K562 (cell line): ENCODE measurements around the gene S100P. TPM values are rescaled to one million over a fixed set of nuclear protein-coding genes. Genes with fewer than 3 reads are reported as not detected.

Source experiments
- CBFB ChIP-seq: sonication (generic); formaldehyde crosslinking; IDR thresholded peaks from 2 replicates; pipeline ENCODE4 v1.4.0; 2020; ENCODE audit warnings: mild to moderate bottlenecking, missing genetic modification reagents
- CBX2 ChIP-seq: fragments of 200-600 bp; sonication (generic); IDR thresholded peaks from one replicate; pipeline ENCODE4 v1.6.1; 2012; ENCODE audit warnings: mild to moderate bottlenecking, low read length, inconsistent platforms; ENCODE audit not compliant: insufficient read depth, poor library complexity, severe bottlenecking
- CHD4 ChIP-seq: fragments of 200-600 bp; sonication (generic); IDR thresholded peaks from 3 replicates; pipeline ENCODE4 v1.6.1; 2012; ENCODE audit warnings: low read depth, mild to moderate bottlenecking, mixed read lengths, low read length, inconsistent platforms; ENCODE audit not compliant: insufficient read depth, insufficient replicate concordance, poor library complexity, severe bottlenecking
- JUN ChIP-seq, 2 experiments: sonication (generic) in 1 of 2; formaldehyde crosslinking in 1 of 2; IDR thresholded peaks; 2 replicates each; pipeline versions ENCODE4 v1.6.1 to v1.8.0; 2012 to 2022; ENCODE audit warnings: borderline replicate concordance in 2 of 2, mild to moderate bottlenecking in 2 of 2, improper control_type of control experiment in 1 of 2, low read depth in 1 of 2, low read length in 1 of 2, missing genetic modification reagents in 1 of 2
- PCBP2 ChIP-seq: fragments of 200-400 bp; formaldehyde crosslinking; IDR thresholded peaks from 2 replicates; pipeline ENCODE4 v1.6.1; 2018; ENCODE audit warnings: low read length, low read depth, mild to moderate bottlenecking, moderate library complexity; ENCODE audit not compliant: poor library complexity, severe bottlenecking
- PHF21A ChIP-seq: fragments of 450-650 bp; IDR thresholded peaks from 2 replicates; pipeline ENCODE4 v1.6.1; 2017; ENCODE audit warnings: low read depth, borderline replicate concordance
- POLR2A ChIP-seq: fragments of 450-650 bp; conservative IDR thresholded peaks from 2 replicates; pipeline ENCODE4 v1.6.1; 2016
- POLR2AphosphoS2 ChIP-seq: IDR thresholded peaks from 2 replicates; pipeline ENCODE4 v1.6.1; 2012; ENCODE audit warnings: low read length, improper control_type of control experiment
- PTBP1 ChIP-seq: fragments of 200-400 bp; formaldehyde crosslinking; IDR thresholded peaks from 2 replicates; pipeline ENCODE4 v1.6.1; 2017; ENCODE audit warnings: low read depth, low read length
- RREB1 ChIP-seq: fragments of 250-450 bp; sonication (Bioruptor Pico); IDR thresholded peaks from 2 replicates; pipeline ENCODE4 v1.4.0; 2020
- SP1 ChIP-seq: sonication (generic); formaldehyde crosslinking; IDR thresholded peaks from 2 replicates; pipeline ENCODE4 v1.8.1; 2022; ENCODE audit warnings: mild to moderate bottlenecking, missing genetic modification reagents
- TBL1XR1 ChIP-seq, 2 experiments: IDR thresholded peaks; 2 replicates each; pipeline ENCODE4 v1.6.1; 2012; ENCODE audit warnings: improper control_type of control experiment in 2 of 2, low read length in 2 of 2, mild to moderate bottlenecking in 1 of 2
- TCFL5 ChIP-seq: fragments of 250-450 bp; sonication (Bioruptor Pico); conservative IDR thresholded peaks from 2 replicates; pipeline ENCODE4 v1.6.1; 2021; ENCODE audit warnings: mild to moderate bottlenecking, moderate library complexity, matching md5 sums
- TRIM28 ChIP-seq: fragments of 450-650 bp; IDR thresholded peaks from 2 replicates; pipeline ENCODE4 v1.6.1; 2017
- ZBTB12 ChIP-seq: fragments of 250-450 bp; sonication (Bioruptor Pico); IDR thresholded peaks from 2 replicates; pipeline ENCODE4 v1.4.0; 2020
- ZFX ChIP-seq: sonication (generic); formaldehyde crosslinking; IDR thresholded peaks from 2 replicates; pipeline ENCODE4 v1.8.0; 2022; ENCODE audit warnings: mild to moderate bottlenecking, missing genetic modification reagents, moderate library complexity
- ZNF134 ChIP-seq: fragments of 250-450 bp; sonication (Bioruptor Pico); conservative IDR thresholded peaks from 2 replicates; pipeline ENCODE4 v1.4.0; 2020
- ZNF586 ChIP-seq: fragments of 450-650 bp; formaldehyde crosslinking; conservative IDR thresholded peaks from 2 replicates; pipeline ENCODE4 v1.4.0; 2020; ENCODE audit warnings: mild to moderate bottlenecking, moderate library complexity
- ZNF644 ChIP-seq: fragments of 200-800 bp; sonication (Bioruptor generic); IDR thresholded peaks from 2 replicates; pipeline ENCODE4 v1.6.1; 2016; ENCODE audit warnings: low read depth, missing genetic modification characterization, missing compliant biosample characterization
- polyA plus RNA-seq, 8 experiments: library from polyadenylated mRNA; depleted of rRNA in 4 of 8; stranded (reverse) in 5 of 8; unstranded in 3 of 8; fragments of >200 nt; fragmentation: Nextera tagmentation in 2 of 8; fragmentation: Illumina TruSeq in 1 of 8; extraction: Ambion mirVana in 2 of 8; extraction: Trizol in 1 of 8; gene quantifications; 2 replicates each; pipeline versions ENCODE4 v1.2.1 to v1.2.3, GENCODE V29; 2011 to 2014; ENCODE audit warnings: inconsistent platforms in 1 of 8, missing spikeins in 1 of 8
- total RNA-seq, 7 experiments: library from RNA; depleted of rRNA in 6 of 7; stranded (reverse); fragments of >200 nt in 6 of 7; fragmentation: Illumina TruSeq in 2 of 7; extraction: Trizol in 2 of 7; gene quantifications; 2 replicates each; pipeline versions ENCODE4 v1.2.1 to v1.2.3, GENCODE V29; 2011 to 2021; ENCODE audit warnings: low replicate concordance in 1 of 7

Gene S100P
- total and polyA plus RNA-seq, 9 of the 15 experiments (the other 6 are each of a cell fraction or from before 2014, with no cell fraction given) = 4.1 to 23.8 (median 7.5) TPM

- TF ChIP-seq ZNF134 (CRISPR knock-in tag) (no peak), CBX2 (no peak), PCBP2 (no peak), PTBP1 (no peak), POLR2A (peak; percentile 87), ZNF586 (CRISPR knock-in tag) (no peak), SP1 (CRISPR knock-in tag) (0 out of 2 replicates have a peak, but pooled peaks have one; percentile 26), ZBTB12 (CRISPR knock-in tag) (no peak), PHF21A (no peak), CHD4 (no peak), ZFX (CRISPR knock-in tag) (peak; percentile 77), CBFB (CRISPR knock-in tag) (no peak), ZNF644 (tag) (peak; percentile 58; the same call in 1 of the 2 replicates), TRIM28 (no peak; the same call in 1 of the 2 replicates), TBL1XR1 (IDR thresholded peaks at IDR 0.05; ENCODE audit: low read length in 2 of 2) (no peak), TCFL5 (CRISPR knock-in tag) (no peak), JUN (IDR thresholded peaks at IDR 0.05; ENCODE audit: borderline replicate concordance, low read depth, low read length) (no peak; the same call in 1 of the 2 replicates), JUN (CRISPR knock-in tag; IDR thresholded peaks at IDR 0.05; ENCODE audit: borderline replicate concordance) (no peak), POLR2AphosphoS2 (no peak; the same call in 1 of the 2 replicates), RREB1 (CRISPR knock-in tag) (no peak)
Observed at GRCh38 chr4:6709230-6710114, 15.8 kb downstream of the S100P start, which contains the start of gene MRFAP1L1 (continued).
